Transverse colon (tissue), 4 donors: ENCODE data around the gene ST6GAL1. TPM values are rescaled to one million over a fixed set of nuclear protein-coding genes. Genes with fewer than 3 reads are reported as not detected.

ENCODE experiments used
- DNase-seq: peaks from one replicate; pipeline ENCODE4 v3.0.0-alpha.2; 2019
- H3K27ac ChIP-seq, 4 donors: fragments of 200-600 bp; sonication (generic); 2 replicates each; pipeline ENCODE4 v1.5.1; 2016 to 2018; ENCODE audit warnings: inconsistent platforms in 4 of 4
- H3K27me3 ChIP-seq: fragments of 200-600 bp; sonication (generic); 2 replicates; pipeline ENCODE4 v1.5.1; 2017; ENCODE audit warnings: inconsistent platforms
- H3K36me3 ChIP-seq, 4 donors: fragments of 200-600 bp; sonication (generic); 2 replicates each; pipeline ENCODE4 v1.5.1; 2017 to 2019; ENCODE audit warnings: inconsistent platforms in 4 of 4
- H3K4me1 ChIP-seq, 4 donors: fragments of 200-600 bp; sonication (generic); 2 replicates each; pipeline ENCODE4 v1.5.1; 2017 to 2020; ENCODE audit warnings: inconsistent platforms in 4 of 4
- H3K4me3 ChIP-seq, 4 donors: fragments of 200-600 bp; sonication (generic); 1 replicate in 1 of 4; 2 replicates in 3 of 4; pipeline versions ENCODE4 v1.5.1 to v1.6.1; 2017 to 2019; ENCODE audit warnings: inconsistent platforms in 4 of 4
- H3K9me3 ChIP-seq, 2 donors: fragments of 200-600 bp; sonication (generic); 2 replicates each; pipeline ENCODE4 v1.5.1; 2017 to 2019; ENCODE audit warnings: inconsistent platforms in 2 of 2
- EP300 ChIP-seq: sonication (generic); formaldehyde crosslinking; IDR thresholded peaks from one replicate; pipeline ENCODE4 v1.6.1; 2017; ENCODE audit warnings: antibody characterized with exemption, low read depth
- POLR2A ChIP-seq: fragments of 450-650 bp; IDR thresholded peaks from one replicate; pipeline ENCODE4 v1.6.1; 2016; ENCODE audit warnings: antibody characterized with exemption, mild to moderate bottlenecking, moderate library complexity
- POLR2AphosphoS5 ChIP-seq, 3 donors: sonication (generic); formaldehyde crosslinking; IDR thresholded peaks; one replicate each; pipeline ENCODE4 v1.6.1; 2016; ENCODE audit warnings: antibody characterized with exemption in 3 of 3
- WGBS, 2 donors: methylation state at CpG; one replicate each; pipeline ENCODE4 v1.1.5; 2018; ENCODE audit warnings: low coverage in 1 of 2; 5-methylcytosine and 5-hydroxymethylcytosine counted together
- in situ Hi-C, 4 donors: fragments of 200-750 bp; cut with MboI; loops; one replicate each; pipeline versions ENCODE4 v1.15.0 to v1.15.1; 2017; ENCODE audit warnings: low sequenced_read_pairs in 3 of 4, low pct_ligation_motif_present in 1 of 4, low pct_unique_long_range_greater_than_20kb in 1 of 4
- intact Hi-C: fragments of 100-400 bp; cut with DNase I; formaldehyde crosslinking; loops from one replicate; pipeline ENCODE4 v1.15.1; 2023; ENCODE audit warnings: low total_unique reads
- total RNA-seq, 4 donors: library from RNA; depleted of rRNA; stranded (reverse); fragments of >200 nt; gene quantifications; one replicate each; pipeline ENCODE4 v1.1.0, GENCODE V29; 2016
- TF ChIP-seq, protein P1 (sequence below), 5 experiments: fragments of 200-600 bp in 3 of 5; fragments of 450-650 bp in 2 of 5; sonication (generic) in 3 of 5; IDR thresholded peaks; 1 replicate in 2 of 5; 2 replicates in 3 of 5; pipeline ENCODE4 v1.5.1; 2016 to 2017; ENCODE audit warnings: antibody characterized with exemption in 5 of 5, inconsistent platforms in 3 of 5, mild to moderate bottlenecking in 2 of 5, moderate library complexity in 1 of 5

ST6GAL1 gene
- total RNA-seq, 4 donors from 2014 or later: 22.4 to 50.5 (median 31.2) TPM

DNA sequence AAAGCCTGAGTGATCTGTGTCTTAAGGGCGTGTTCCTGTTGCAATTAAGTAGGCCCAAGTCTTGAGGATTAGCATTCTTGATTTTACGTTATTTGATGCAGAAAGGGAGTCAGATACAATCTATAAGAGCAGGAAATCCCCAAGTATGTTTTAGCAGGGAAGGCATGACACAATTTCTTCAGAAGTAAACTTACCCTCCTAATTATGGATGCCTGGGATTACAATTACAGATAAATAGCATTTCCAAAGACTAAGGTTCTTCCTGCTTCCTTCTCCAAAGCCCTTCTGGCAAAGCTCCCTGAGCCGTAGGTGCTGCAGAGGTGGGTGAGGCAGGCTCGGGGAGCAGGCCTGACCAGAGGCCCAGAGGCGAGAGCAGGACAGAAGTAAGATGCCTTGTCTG, 34.9 kb upstream of the ST6GAL1 start:
- Histone ChIP-seq H3K27ac (no peak overlapping the region), H3K4me1 (no peaks in the 10 kb centered on the region), H3K9me3 (no peaks in the 10 kb centered on the region), H3K27me3 (no peaks in the 10 kb centered on the region), H3K36me3 (no peaks in the 10 kb centered on the region), H3K4me3 (no peak overlapping the region)
- no peak for TF ChIP-seq EP300
- TF ChIP-seq POLR2A: no peak
- TF ChIP-seq, protein P1, sequence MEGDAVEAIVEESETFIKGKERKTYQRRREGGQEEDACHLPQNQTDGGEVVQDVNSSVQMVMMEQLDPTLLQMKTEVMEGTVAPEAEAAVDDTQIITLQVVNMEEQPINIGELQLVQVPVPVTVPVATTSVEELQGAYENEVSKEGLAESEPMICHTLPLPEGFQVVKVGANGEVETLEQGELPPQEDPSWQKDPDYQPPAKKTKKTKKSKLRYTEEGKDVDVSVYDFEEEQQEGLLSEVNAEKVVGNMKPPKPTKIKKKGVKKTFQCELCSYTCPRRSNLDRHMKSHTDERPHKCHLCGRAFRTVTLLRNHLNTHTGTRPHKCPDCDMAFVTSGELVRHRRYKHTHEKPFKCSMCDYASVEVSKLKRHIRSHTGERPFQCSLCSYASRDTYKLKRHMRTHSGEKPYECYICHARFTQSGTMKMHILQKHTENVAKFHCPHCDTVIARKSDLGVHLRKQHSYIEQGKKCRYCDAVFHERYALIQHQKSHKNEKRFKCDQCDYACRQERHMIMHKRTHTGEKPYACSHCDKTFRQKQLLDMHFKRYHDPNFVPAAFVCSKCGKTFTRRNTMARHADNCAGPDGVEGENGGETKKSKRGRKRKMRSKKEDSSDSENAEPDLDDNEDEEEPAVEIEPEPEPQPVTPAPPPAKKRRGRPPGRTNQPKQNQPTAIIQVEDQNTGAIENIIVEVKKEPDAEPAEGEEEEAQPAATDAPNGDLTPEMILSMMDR (IDR thresholded peaks at IDR 0.05): no peak
- no peak for TF ChIP-seq POLR2AphosphoS5 (IDR thresholded peaks at IDR 0.05)
- WGBS, 2 donors: 76 to 100% methylated on average over 2 to 5 of the region's 5 CpGs
- intact Hi-C loops (no loop called here), in situ Hi-C loops (no loop called here)
- DNase-seq: no peak

DNA sequence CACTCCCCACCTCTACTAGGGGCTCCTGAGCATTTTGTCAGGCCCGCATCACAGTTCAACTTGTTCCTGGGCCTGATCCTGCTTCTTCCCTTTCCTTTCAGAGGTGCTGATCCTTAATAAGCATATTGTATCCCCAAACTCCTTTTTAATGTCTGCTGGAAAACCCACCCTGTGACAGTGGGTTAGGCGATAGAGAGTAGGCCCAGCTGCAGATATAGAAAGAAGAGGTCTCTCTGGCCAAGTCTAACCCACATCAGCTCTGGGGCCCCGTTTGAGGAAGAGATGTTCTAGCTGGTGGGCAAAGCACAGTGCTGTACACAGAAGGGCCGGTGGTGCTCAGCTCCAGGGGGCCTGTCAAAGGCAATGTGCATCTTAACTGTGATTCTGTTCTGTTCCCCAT, 34.3 kb upstream of the ST6GAL1 start:
- TF ChIP-seq POLR2A (no peak), EP300 (no peak), POLR2AphosphoS5 (IDR thresholded peaks at IDR 0.05) (no peak)
- TF ChIP-seq, protein P1 (IDR thresholded peaks at IDR 0.05): no peak
- H3K4me3 ChIP-seq: no peak overlapping the region
- no peaks in the 10 kb centered on the region for H3K27me3 ChIP-seq
- H3K9me3 ChIP-seq: no peaks in the 10 kb centered on the region
- intact Hi-C loops (no loop called here), in situ Hi-C loops (no loop called here)
- no peak overlapping the region for H3K27ac ChIP-seq
- H3K36me3 ChIP-seq: no peaks in the 10 kb centered on the region
- no peaks in the 10 kb centered on the region for H3K4me1 ChIP-seq
- no peak for DNase-seq
- 90 to 91% methylated on average over 4 of the region's 4 CpGs for WGBS, 2 donors

DNA sequence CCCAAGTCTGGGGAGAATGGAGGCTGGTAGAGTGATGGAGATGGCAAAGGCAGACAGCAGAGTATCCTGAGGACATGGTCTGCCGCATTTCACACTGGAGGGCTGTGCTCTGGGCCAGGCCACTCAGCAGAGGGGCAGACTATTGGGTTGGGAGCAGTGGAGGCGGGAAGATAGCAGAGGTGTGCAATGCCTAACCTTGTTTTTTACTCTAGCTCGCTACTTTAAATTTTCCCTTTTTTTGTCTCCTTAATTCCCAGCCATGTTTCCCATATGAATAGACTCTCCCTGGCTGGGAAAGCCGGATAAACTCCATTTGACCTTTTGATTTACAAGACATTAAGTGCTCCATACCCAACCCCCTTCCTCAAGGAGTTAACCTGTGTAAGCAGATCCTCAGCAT, 33.5 kb upstream of the ST6GAL1 start:
- no peaks in the 10 kb centered on the region for H3K4me1 ChIP-seq
- no peaks in the 10 kb centered on the region for H3K36me3 ChIP-seq
- no peaks in the 10 kb centered on the region for H3K27me3 ChIP-seq
- H3K4me3 ChIP-seq: no peak overlapping the region
- no peak overlapping the region for H3K27ac ChIP-seq
- no peak for TF ChIP-seq POLR2AphosphoS5 (IDR thresholded peaks at IDR 0.05)
- TF ChIP-seq EP300: no peak
- TF ChIP-seq POLR2A: no peak
- TF ChIP-seq, protein P1 (IDR thresholded peaks at IDR 0.05): no peak
- in situ Hi-C loops: no loop called here
- WGBS, 2 donors: 76 to 100% methylated on average over 1 to 4 of the region's 4 CpGs
- no peak for DNase-seq
- intact Hi-C loops: no loop called here
- no peaks in the 10 kb centered on the region for H3K9me3 ChIP-seq

DNA sequence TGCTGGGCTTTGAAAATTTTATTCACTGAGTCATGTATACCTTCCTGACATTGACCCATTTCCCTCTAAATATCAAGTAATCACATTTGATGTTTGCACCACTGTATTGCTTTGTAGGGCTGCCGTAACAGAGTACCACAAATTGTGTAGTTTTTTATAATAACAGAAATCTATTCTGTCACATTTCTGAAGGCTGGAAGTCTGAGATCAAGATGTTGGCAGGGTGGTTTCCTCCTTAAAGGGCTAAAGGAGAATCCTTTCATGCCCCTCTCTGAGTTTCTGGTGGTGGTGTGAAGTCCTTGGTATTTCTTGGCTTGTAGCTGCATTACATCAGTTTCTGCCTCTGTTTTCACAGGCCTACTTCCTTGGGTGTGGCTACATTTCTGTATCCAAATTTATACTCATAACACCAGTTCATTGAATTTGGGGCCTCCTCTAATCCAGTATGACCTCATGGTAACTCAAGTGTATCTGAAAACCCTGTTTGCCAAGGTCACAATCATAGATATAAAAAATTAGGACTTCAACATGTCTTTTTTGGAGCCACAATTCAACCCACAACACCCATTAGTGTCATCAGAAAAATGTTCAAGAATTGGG, 29.1 kb upstream of the ST6GAL1 start:
- WGBS, 2 donors: 81 to 90% methylated on average over 1 of the region's 1 CpG
- in situ Hi-C loops: no loop called here
- intact Hi-C loops: no loop called here
- TF ChIP-seq POLR2A (no peak), POLR2AphosphoS5 (IDR thresholded peaks at IDR 0.05) (no peak), EP300 (no peak)
- TF ChIP-seq, protein P1 (IDR thresholded peaks at IDR 0.05): no peak
- no peaks in the 10 kb centered on the region for H3K27me3 ChIP-seq
- no peak overlapping the region for H3K27ac ChIP-seq
- H3K4me3 ChIP-seq: no peak overlapping the region
- H3K4me1 ChIP-seq: no peaks in the 10 kb centered on the region
- no peaks in the 10 kb centered on the region for H3K36me3 ChIP-seq
- no peak for DNase-seq
- no peaks in the 10 kb centered on the region for H3K9me3 ChIP-seq
